ENCODE data around the gene SPRYD3.

- no peak for TF ChIP-seq CTCF (IDR thresholded peaks at IDR 0.05; ENCODE audit: low read depth, low read length)
- no peak for TF ChIP-seq EZH2phosphoT487 (IDR thresholded peaks at IDR 0.05; ENCODE audit: low read depth)
Observed at GRCh38 chr12:53050426-53051057, 28.6 kb downstream of the SPRYD3 start.
